Ascending aorta (tissue), 2 donors: ENCODE data around the gene LRPPRC. TPM values are rescaled to one million over a fixed set of nuclear protein-coding genes. Genes with fewer than 3 reads are reported as not detected.

Experiments
- DNase-seq, 2 donors: peaks; one replicate each; pipeline ENCODE4 v3.0.0-alpha.2; 2019; ENCODE audit warnings: low spot score in 2 of 2
- H3K27ac ChIP-seq, 2 donors: fragments of 200-600 bp; sonication (generic); one replicate each; pipeline ENCODE4 v1.5.1; 2016 to 2017; ENCODE audit warnings: mild to moderate bottlenecking in 1 of 2
- H3K27me3 ChIP-seq: fragments of 200-600 bp; sonication (generic); one replicate; pipeline ENCODE4 v1.5.1; 2017
- H3K36me3 ChIP-seq, 2 donors: fragments of 200-600 bp; sonication (generic); one replicate each; pipeline ENCODE4 v1.5.1; 2016
- H3K4me1 ChIP-seq, 2 donors: fragments of 200-600 bp; sonication (generic); one replicate each; pipeline ENCODE4 v1.5.1; 2016 to 2017; ENCODE audit warnings: mild to moderate bottlenecking in 1 of 2
- H3K4me3 ChIP-seq, 2 donors: fragments of 200-600 bp; sonication (generic); one replicate each; pipeline ENCODE4 v1.5.1; 2016 to 2017; ENCODE audit warnings: mild to moderate bottlenecking in 1 of 2
- H3K9me3 ChIP-seq, 2 donors: fragments of 200-600 bp; sonication (generic); one replicate each; pipeline ENCODE4 v1.5.1; 2016
- intact Hi-C: fragments of 100-400 bp; cut with DNase I; formaldehyde crosslinking; loops from one replicate; pipeline ENCODE4 v1.15.1; 2023
- total RNA-seq: library from RNA; depleted of rRNA; stranded (reverse); fragments of >200 nt; gene quantifications from one replicate; pipeline ENCODE4 v1.1.0, GENCODE V29; 2016
- TF ChIP-seq, protein P1 (sequence below), 3 experiments: fragments of 200-600 bp in 2 of 3; fragments of 450-650 bp in 1 of 3; sonication (generic) in 2 of 3; IDR thresholded peaks; one replicate each; pipeline ENCODE4 v1.5.1; 2016 to 2019; ENCODE audit warnings: antibody characterized with exemption in 3 of 3, mild to moderate bottlenecking in 1 of 3, moderate library complexity in 1 of 3

The LRPPRC gene
- total RNA-seq, 1 donor from 2014 or later: 78.1 TPM

DNA sequence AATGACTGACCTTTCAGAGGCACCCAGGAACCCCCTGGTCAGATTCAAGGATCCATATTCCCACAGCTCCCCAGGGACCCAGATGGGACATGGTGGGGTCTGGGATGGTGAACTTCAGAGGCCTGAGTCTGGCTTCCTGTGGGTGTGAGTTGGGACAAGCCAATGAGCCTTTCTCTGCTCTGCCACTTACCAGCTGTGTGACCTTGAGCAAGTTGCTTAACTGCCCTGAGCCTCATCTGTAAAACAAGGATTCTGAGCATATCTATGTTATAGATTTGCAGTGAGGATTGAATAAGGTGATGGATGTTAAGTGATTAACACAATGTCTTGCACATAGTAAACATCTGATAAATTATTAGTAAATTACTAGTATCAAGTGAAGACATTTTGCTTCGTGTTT, 150.6 kb downstream of the LRPPRC start:
- Histone ChIP-seq H3K27me3 (no peaks in the 10 kb centered on the region), H3K9me3 (no peaks in the 10 kb centered on the region), H3K4me1 (no peaks in the 10 kb centered on the region), H3K36me3 (no peaks in the 10 kb centered on the region), H3K27ac (no peak overlapping the region), H3K4me3 (no peak overlapping the region)
- no peak for DNase-seq
- intact Hi-C loops: no loop called here
- TF ChIP-seq, protein P1, sequence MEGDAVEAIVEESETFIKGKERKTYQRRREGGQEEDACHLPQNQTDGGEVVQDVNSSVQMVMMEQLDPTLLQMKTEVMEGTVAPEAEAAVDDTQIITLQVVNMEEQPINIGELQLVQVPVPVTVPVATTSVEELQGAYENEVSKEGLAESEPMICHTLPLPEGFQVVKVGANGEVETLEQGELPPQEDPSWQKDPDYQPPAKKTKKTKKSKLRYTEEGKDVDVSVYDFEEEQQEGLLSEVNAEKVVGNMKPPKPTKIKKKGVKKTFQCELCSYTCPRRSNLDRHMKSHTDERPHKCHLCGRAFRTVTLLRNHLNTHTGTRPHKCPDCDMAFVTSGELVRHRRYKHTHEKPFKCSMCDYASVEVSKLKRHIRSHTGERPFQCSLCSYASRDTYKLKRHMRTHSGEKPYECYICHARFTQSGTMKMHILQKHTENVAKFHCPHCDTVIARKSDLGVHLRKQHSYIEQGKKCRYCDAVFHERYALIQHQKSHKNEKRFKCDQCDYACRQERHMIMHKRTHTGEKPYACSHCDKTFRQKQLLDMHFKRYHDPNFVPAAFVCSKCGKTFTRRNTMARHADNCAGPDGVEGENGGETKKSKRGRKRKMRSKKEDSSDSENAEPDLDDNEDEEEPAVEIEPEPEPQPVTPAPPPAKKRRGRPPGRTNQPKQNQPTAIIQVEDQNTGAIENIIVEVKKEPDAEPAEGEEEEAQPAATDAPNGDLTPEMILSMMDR (IDR thresholded peaks at IDR 0.05): no peak

DNA sequence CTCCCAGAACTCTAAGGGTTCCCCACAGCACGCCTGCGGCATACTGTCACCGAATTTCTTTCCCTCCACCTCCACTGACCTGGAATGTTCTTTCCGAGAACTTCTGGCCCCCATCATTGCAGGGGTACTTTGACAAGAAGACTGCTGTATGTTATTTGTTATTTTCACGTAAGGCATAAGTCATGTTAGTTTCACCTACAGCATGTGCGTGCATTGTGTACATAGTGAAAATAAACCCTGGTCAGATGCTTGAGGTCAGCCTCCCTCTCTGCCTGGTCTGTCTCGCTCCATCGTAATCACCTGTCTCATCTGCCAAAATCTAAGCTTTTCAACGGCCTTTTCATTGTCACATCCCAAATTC, 152.9 kb downstream of the LRPPRC start:
- H3K36me3 ChIP-seq: no peaks in the 10 kb centered on the region
- intact Hi-C loops: no loop called here
- no peak overlapping the region for H3K27ac ChIP-seq
- DNase-seq: no peak
- no peaks in the 10 kb centered on the region for H3K9me3 ChIP-seq
- no peaks in the 10 kb centered on the region for H3K4me1 ChIP-seq
- TF ChIP-seq, protein P1 (IDR thresholded peaks at IDR 0.05): no peak
- H3K4me3 ChIP-seq: no peak overlapping the region
- no peaks in the 10 kb centered on the region for H3K27me3 ChIP-seq

- Histone ChIP-seq H3K4me1 (no peaks in the 10 kb centered on the region), H3K27me3 (no peaks in the 10 kb centered on the region), H3K4me3 (no peak overlapping the region), H3K36me3 (no peaks in the 10 kb centered on the region), H3K27ac (no peak overlapping the region), H3K9me3 (no peaks in the 10 kb centered on the region)
- no peak for DNase-seq
- TF ChIP-seq, protein P1 (IDR thresholded peaks at IDR 0.05): no peak
- intact Hi-C loops: no loop called here
These were observed 153.6 kb downstream of the LRPPRC start for GRCh38 chr2:43841949-43842865.

- TF ChIP-seq, protein P1 (IDR thresholded peaks at IDR 0.05): no peak
- Histone ChIP-seq H3K27ac (no peak overlapping the region), H3K36me3 (no peaks in the 10 kb centered on the region), H3K27me3 (no peaks in the 10 kb centered on the region), H3K4me1 (no peaks in the 10 kb centered on the region), H3K4me3 (no peak overlapping the region), H3K9me3 (no peaks in the 10 kb centered on the region)
- intact Hi-C loops: no loop called here
- no peak for DNase-seq
These were observed 154.8 kb downstream of the LRPPRC start for GRCh38 chr2:43840965-43841364.

DNA sequence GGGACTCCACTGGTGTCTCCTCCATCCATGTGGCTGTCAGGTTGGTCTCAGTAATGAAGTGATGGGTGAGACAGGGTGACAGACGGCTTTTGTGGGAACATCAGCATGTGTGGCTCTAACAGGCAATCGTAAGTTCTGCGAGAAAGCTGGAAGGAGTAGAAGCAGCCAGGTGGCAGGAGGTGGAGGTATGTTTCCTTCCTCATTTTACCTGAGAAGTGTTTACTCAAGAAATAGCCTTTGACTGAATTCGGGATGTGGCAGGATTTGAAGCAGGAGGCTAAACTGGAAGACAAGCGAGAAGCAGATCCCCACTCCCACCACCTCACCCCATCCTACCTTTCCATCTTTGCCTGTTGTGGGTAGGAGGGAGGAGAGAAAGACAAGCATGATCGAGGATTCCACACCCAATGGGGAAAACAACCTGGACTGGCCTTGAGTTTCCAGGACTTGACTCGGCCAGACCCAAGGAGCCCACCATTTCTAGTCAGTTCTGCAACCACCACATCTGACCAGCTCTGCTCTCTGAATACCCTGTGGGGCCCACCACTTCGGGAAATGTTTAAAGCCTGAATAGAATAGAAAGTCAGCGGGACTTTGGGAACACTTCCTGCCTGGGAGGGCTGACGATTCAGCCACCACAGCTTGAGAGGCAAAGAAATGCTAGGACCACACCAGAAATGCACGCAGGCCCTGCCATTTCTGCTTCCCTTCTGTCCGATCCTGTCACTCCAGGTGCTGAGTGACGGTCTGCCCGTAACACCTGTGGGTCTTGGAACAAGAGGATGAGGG, 155.8 kb downstream of the LRPPRC start:
- intact Hi-C loops: no loop called here
- no peaks in the 10 kb centered on the region for H3K9me3 ChIP-seq
- H3K4me3 ChIP-seq: no peak overlapping the region
- no peak overlapping the region for H3K27ac ChIP-seq
- no peaks in the 10 kb centered on the region for H3K4me1 ChIP-seq
- H3K36me3 ChIP-seq: no peaks in the 10 kb centered on the region
- TF ChIP-seq, protein P1 (IDR thresholded peaks at IDR 0.05): no peak
- no peaks in the 10 kb centered on the region for H3K27me3 ChIP-seq
- DNase-seq: no peak
